Measurements from ENCODE around the gene RGS7. TPM values are rescaled to one million over a fixed set of nuclear protein-coding genes. Genes with fewer than 3 reads are reported as not detected.
A peak's percentile ranks its signal among the peaks of the same experiment; 100 is the strongest.

Gene RGS7
- total RNA-seq, 2 donors from 2014 or later = 0.10 to 0.24 TPM

GRCh38 chr1:240956424-240956823 is 400.6 kb downstream of the RGS7 start:
- no peak overlapping the region for H3K9ac ChIP-seq (ENCODE audit: low read depth in 2 of 2, low read length in 2 of 2)
- TF ChIP-seq CTCF (IDR thresholded peaks at IDR 0.05) = no peak
- no peak overlapping the region for H3K27ac ChIP-seq
- intact Hi-C loops (cut with DNase I) = no loop called here
- H3K9me3 ChIP-seq = no peaks in the 10 kb centered on the region
- H3K4me1 ChIP-seq = no peaks in the 10 kb centered on the region
- no peak for DNase-seq
- no peak overlapping the region for H3K4me3 ChIP-seq
- H3K27me3 ChIP-seq = no peaks in the 10 kb centered on the region
- no peaks in the 10 kb centered on the region for H3K36me3 ChIP-seq

- H3K36me3 ChIP-seq = no peaks in the 10 kb centered on the region
- H3K27me3 ChIP-seq = no peaks in the 10 kb centered on the region
- H3K27ac ChIP-seq = no peak overlapping the region
- H3K9me3 ChIP-seq = no peaks in the 10 kb centered on the region
- intact Hi-C loops (cut with DNase I) = no loop called here
- DNase-seq = no peak
- no peak overlapping the region for H3K4me3 ChIP-seq
- no peaks in the 10 kb centered on the region for H3K4me1 ChIP-seq
- no peak overlapping the region for H3K9ac ChIP-seq (ENCODE audit: low read depth in 2 of 2, low read length in 2 of 2)
- TF ChIP-seq CTCF (IDR thresholded peaks at IDR 0.05) = no peak
Observed at GRCh38 chr1:240956020-240956419, 401.0 kb downstream of the RGS7 start.

- no peak for TF ChIP-seq CTCF (IDR thresholded peaks at IDR 0.05)
- DNase-seq = no peak
- Histone ChIP-seq H3K4me1 (no peaks in the 10 kb centered on the region), H3K36me3 (no peaks in the 10 kb centered on the region), H3K9me3 (no peaks in the 10 kb centered on the region), H3K27me3 (no peaks in the 10 kb centered on the region), H3K9ac (ENCODE audit: low read depth in 2 of 2, low read length in 2 of 2) (no peak overlapping the region), H3K27ac (no peak overlapping the region), H3K4me3 (no peak overlapping the region)
- intact Hi-C loops (cut with DNase I) = loop anchor here (2.0 to 5.0 kb wide), 2 partner anchors 59 to 215 kb away; no protein-coding TSS in a partner anchor
Observed at GRCh38 chr1:240947438-240948224, 409.4 kb downstream of the RGS7 start.

- Histone ChIP-seq H3K27me3 (no peaks in the 10 kb centered on the region), H3K36me3 (no peaks in the 10 kb centered on the region), H3K4me3 (no peak overlapping the region), H3K27ac (no peak overlapping the region), H3K9ac (ENCODE audit: low read depth in 2 of 2, low read length in 2 of 2) (no peak overlapping the region), H3K9me3 (no peaks in the 10 kb centered on the region), H3K4me1 (no peaks in the 10 kb centered on the region)
- peak; percentile 61 for DNase-seq
- peak; percentile 52 for TF ChIP-seq CTCF (IDR thresholded peaks at IDR 0.05)
- intact Hi-C loops (cut with DNase I) = loop anchor here (2.0 to 5.0 kb wide), 2 partner anchors 58 to 215 kb away; no protein-coding TSS in a partner anchor
Observed at GRCh38 chr1:240946926-240947325, 410.1 kb downstream of the RGS7 start.

GRCh38 chr1:240942901-240943300 is 414.1 kb downstream of the RGS7 start:
- Histone ChIP-seq H3K9ac (ENCODE audit: low read depth in 2 of 2, low read length in 2 of 2) (no peak overlapping the region), H3K27ac (no peak overlapping the region), H3K27me3 (no peaks in the 10 kb centered on the region), H3K36me3 (no peaks in the 10 kb centered on the region), H3K9me3 (no peaks in the 10 kb centered on the region), H3K4me1 (no peaks in the 10 kb centered on the region), H3K4me3 (no peak overlapping the region)
- no peak for DNase-seq
- no peak for TF ChIP-seq CTCF (IDR thresholded peaks at IDR 0.05)
- intact Hi-C loops (cut with DNase I) = no loop called here
